ENCODE data around the gene ADGRG7.
"Not testable (repeated sequence)": the region's sequence is repeated elsewhere in the genome, so short reads cannot be mapped to it uniquely, and the experiment has no call there.

The ADGRG7 gene

GRCh38 chr3:100609305-100609704 is at the start of gene ADGRG7:
ADGRG7 (plus strand) TSS chr3:100609601; CDS start chr3:100609857, 256 bp downstream.
- DNase-seq = no peak

GRCh38 chr3:100560426-100560825 is 49.0 kb upstream of the ADGRG7 start:
- DNase-seq = no peak

DNA sequence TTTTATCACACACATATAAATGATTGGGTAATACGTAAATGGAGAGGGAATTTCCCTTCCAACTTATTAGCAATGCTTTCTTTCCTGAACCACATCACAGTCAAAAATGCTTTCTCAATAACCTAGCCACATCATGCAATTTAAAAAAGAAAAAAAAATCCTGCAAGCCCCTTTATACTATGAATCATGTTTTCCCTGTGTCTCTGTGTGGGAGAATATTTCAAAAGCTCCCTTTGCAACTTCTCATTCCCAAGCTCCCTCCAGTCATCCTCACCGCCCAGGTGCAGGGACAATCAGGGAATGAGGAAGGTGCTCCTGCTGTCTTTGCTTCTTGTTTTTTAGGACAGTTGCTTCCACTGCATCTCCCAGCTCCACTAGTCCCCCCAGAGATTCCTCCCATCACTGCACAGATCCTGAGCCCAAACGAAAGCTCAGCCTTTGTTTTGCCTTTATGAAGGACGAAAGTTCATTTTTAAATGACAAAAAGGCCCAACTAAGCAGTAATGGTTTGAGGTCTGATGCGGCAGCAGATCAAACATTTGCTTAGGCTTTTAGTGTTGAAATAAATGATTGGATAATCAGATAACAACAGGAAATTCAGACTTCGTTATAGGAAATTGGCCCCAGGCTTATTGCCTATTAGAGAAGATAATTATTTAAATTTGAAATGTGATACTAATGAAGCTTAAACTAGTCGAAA is 47.8 kb upstream of the ADGRG7 start:
- no peak for DNase-seq

- DNase-seq = no peak
Measured at GRCh38 chr3:100562224-100562857, 47.1 kb upstream of the ADGRG7 start.

- DNase-seq = no peak
Measured at GRCh38 chr3:100563228-100563627, 46.2 kb upstream of the ADGRG7 start.

- no peak for DNase-seq
Measured at GRCh38 chr3:100563652-100564211, 45.7 kb upstream of the ADGRG7 start.

- DNase-seq = no peak
Measured at GRCh38 chr3:100570811-100571210, 38.6 kb upstream of the ADGRG7 start.

DNA sequence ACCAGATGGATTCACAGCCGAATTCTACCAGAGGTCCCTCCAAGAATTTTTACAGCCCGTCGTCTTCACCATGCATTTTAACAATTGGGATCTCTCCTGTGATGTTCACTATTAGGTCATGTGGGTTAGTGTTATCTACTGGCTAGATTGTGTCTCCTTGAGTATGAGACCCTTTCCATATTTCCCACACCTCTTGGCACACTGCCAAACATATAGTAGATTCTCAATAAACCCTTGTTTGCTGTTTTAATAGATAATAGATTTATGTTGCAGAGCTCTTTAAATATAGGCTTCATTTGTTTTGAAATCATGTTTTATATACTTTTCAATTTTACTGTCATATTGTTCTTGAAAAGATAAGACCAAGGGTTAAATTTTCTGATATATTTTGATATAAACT is 34.9 kb upstream of the ADGRG7 start:
- DNase-seq = no peak

GRCh38 chr3:100575704-100576103 is 33.7 kb upstream of the ADGRG7 start:
- no peak for DNase-seq

GRCh38 chr3:100577382-100578008 is 31.9 kb upstream of the ADGRG7 start:
- no peak for DNase-seq

GRCh38 chr3:100578646-100579045 is 30.8 kb upstream of the ADGRG7 start:
- no peak for DNase-seq

DNA sequence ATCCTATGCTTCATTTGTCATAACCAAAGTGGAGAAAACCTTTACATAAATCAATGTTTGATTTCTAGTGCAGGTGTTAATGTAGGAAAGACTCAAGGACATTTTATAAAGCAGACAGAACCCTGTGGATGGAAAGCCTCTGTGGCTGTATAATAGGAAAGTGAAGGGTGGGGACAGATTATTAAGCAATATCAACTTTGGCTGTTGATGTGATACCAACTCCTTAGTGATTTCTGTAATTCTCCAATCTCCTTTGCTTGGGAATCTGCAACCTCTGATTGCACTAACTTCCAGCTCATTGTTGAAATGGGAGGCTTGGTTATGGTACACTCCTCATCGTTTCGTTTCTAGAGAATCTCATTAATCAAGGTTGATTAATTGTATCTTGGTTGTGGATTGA is 29.3 kb upstream of the ADGRG7 start:
- DNase-seq = no peak

- DNase-seq = no peak
Measured at GRCh38 chr3:100581650-100582049, 27.8 kb upstream of the ADGRG7 start.

- not testable (repeated sequence) for DNase-seq
Measured at GRCh38 chr3:100582157-100582556, 27.2 kb upstream of the ADGRG7 start.

GRCh38 chr3:100584101-100584660 is 25.2 kb upstream of the ADGRG7 start:
- DNase-seq = no peak

DNA sequence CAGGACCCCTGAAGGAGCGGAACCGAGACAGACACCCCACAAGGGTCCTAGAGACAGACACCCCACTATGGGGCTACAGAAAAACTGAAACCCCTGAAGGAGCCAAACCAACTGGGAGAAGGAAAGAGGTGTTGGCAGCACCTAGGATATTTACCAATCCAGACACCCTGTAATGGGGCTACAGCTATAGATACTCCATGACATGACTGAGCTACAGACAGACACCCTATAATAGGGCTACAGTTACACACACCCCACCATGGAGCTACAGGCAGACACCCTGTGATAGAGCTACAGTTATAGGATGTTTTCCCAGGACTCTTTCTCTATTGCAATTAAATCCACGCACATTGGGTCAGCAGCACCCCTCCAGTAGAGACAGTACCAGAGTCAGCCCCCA is 22.6 kb upstream of the ADGRG7 start:
- no peak for DNase-seq

- no peak for DNase-seq
Measured at GRCh38 chr3:100588251-100588650, 21.1 kb upstream of the ADGRG7 start.

GRCh38 chr3:100590114-100590839 is 19.1 kb upstream of the ADGRG7 start:
- peak; percentile 61 for DNase-seq

DNA sequence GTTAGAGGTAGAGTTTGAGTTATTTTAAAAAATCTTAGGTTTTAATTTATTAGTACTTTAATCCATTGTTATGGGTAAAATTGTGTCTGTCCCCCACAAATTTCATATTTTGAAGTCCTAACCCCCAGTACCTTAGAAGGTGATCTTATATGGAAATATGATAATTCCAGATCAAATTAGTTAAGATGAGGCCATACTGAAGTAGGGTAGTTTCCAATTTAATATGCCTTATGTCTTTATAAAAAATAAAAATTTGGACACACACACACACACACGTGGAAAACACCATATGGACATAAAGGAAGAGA is 18.6 kb upstream of the ADGRG7 start:
- no peak for DNase-seq

- DNase-seq = no peak
Measured at GRCh38 chr3:100591411-100591810, 18.0 kb upstream of the ADGRG7 start.

GRCh38 chr3:100600181-100601042 is 9.0 kb upstream of the ADGRG7 start:
- DNase-seq = no peak
